Endothelial cell of umbilical vein (primary cell): ENCODE measurements around the gene GSN. TPM values are rescaled to one million over a fixed set of nuclear protein-coding genes. Genes with fewer than 3 reads are reported as not detected.

Experiments
- BruUV-seq: library from RNA; stranded (reverse); fragments of 400-500 nt; replicated peaks from 2 replicates; lab custom pipeline; 2021; lab: Mats Ljungman, UMichigan
- CTCF ChIA-PET: fragments of 300-600, 350-600 bp; sonication (Branson Sonifier 250); formaldehyde crosslinking; loops from one replicate; lab custom pipeline; 2021; ENCODE audit warnings: antibody characterized with exemption, inconsistent platforms; lab: Charles Lee
- POLR2A ChIA-PET: fragments of 300-600, 350-600 bp; sonication (Branson Sonifier 250); formaldehyde crosslinking; loops from one replicate; lab custom pipeline; 2021; ENCODE audit warnings: antibody characterized with exemption, inconsistent platforms; lab: Charles Lee
- DNase-seq: peaks from one replicate; pipeline ENCODE4 v3.0.0-alpha.2; 2011; ENCODE audit warnings: low read depth, low spot score
- FAIRE-seq: peaks from 2 replicates; lab custom pipeline; 2011; peaks lifted over from hg19 to GRCh38; lab: Jason Lieb, UNC
- H2AFZ ChIP-seq: 2 replicates; pipeline ENCODE4 v1.6.0; 2012; ENCODE audit warnings: low read depth, low read length, control low read depth, inconsistent platforms
- H3K27ac ChIP-seq: 2 replicates; pipeline ENCODE4 v1.5.1; 2011; ENCODE audit warnings: low read depth, mild to moderate bottlenecking, control low read depth, low read length, moderate library complexity; ENCODE audit not compliant: insufficient read depth
- H3K27me3 ChIP-seq, 2 experiments: 2 replicates each; pipeline versions ENCODE4 v1.6.0 to v1.6.1; 2011; ENCODE audit warnings: low read length in 2 of 2, mixed read lengths in 1 of 2; ENCODE audit not compliant: control insufficient read depth in 2 of 2, insufficient read depth in 2 of 2
- H3K36me3 ChIP-seq, 2 experiments: 2 replicates in 1 of 2; 3 replicates in 1 of 2; pipeline ENCODE4 v1.5.1; 2011; ENCODE audit warnings: low read length in 2 of 2, mild to moderate bottlenecking in 1 of 2, moderate library complexity in 1 of 2; ENCODE audit not compliant: control insufficient read depth in 2 of 2, insufficient read depth in 2 of 2; ENCODE audit errors: extremely low read depth in 1 of 2
- H3K4me1 ChIP-seq: 3 replicates; pipeline ENCODE4 v1.5.1; 2011; ENCODE audit warnings: mild to moderate bottlenecking, low read length; ENCODE audit not compliant: control insufficient read depth, insufficient read depth; ENCODE audit errors: extremely low read depth
- H3K4me2 ChIP-seq: 2 replicates; pipeline ENCODE4 v1.6.1; 2011; ENCODE audit warnings: low read length, control low read depth, mixed read lengths; ENCODE audit not compliant: insufficient read depth
- H3K4me3 ChIP-seq, 3 experiments: fragments of 200-600 bp in 1 of 3; sonication (generic), shearing (Covaris generic) in 1 of 3; replicated peaks in 1 of 3; 2 replicates each; pipeline ENCODE4 v1.5.1; 2011 to 2016; ENCODE audit warnings: control low read depth in 3 of 3, low read length in 3 of 3, mild to moderate bottlenecking in 2 of 3, inconsistent platforms in 1 of 3, low read depth in 1 of 3, moderate library complexity in 1 of 3; ENCODE audit not compliant: insufficient read depth in 1 of 3
- H3K79me2 ChIP-seq: 2 replicates; pipeline ENCODE4 v1.6.0; 2012; ENCODE audit warnings: low read length, inconsistent platforms; ENCODE audit not compliant: control insufficient read depth, insufficient read depth
- H3K9ac ChIP-seq: replicated peaks from 2 replicates; pipeline ENCODE3; 2011; ENCODE audit warnings: low read length, control low read depth; ENCODE audit not compliant: insufficient read depth; ENCODE audit errors: extremely low read depth
- H3K9me1 ChIP-seq: replicated peaks from 3 replicates; pipeline ENCODE4 v1.6.0; 2011; ENCODE audit warnings: mild to moderate bottlenecking, low read length; ENCODE audit not compliant: control insufficient read depth, insufficient read depth; ENCODE audit errors: extremely low read depth
- H3K9me3 ChIP-seq: replicated peaks from 2 replicates; pipeline ENCODE4 v1.5.1; 2012; ENCODE audit warnings: low read length, inconsistent platforms; ENCODE audit not compliant: control insufficient read depth, insufficient read depth
- H4K20me1 ChIP-seq: replicated peaks from 2 replicates; pipeline ENCODE3; 2011; ENCODE audit warnings: mild to moderate bottlenecking, low read length; ENCODE audit not compliant: control insufficient read depth, insufficient read depth; ENCODE audit errors: extremely low read depth
- EZH2 ChIP-seq: IDR thresholded peaks from 2 replicates; pipeline ENCODE4 v1.6.1; 2012; ENCODE audit warnings: borderline replicate concordance, low read depth, mild to moderate bottlenecking, moderate library complexity, low read length, inconsistent platforms; ENCODE audit not compliant: severe bottlenecking
- FOS ChIP-seq: IDR thresholded peaks from 2 replicates; pipeline ENCODE4 v1.6.1; 2011; ENCODE audit warnings: mild to moderate bottlenecking, low read length, moderate library complexity, borderline replicate concordance; ENCODE audit not compliant: insufficient read depth
- GATA2 ChIP-seq: IDR thresholded peaks from 2 replicates; pipeline ENCODE4 v1.7.0; 2011; ENCODE audit warnings: low read depth, mild to moderate bottlenecking, moderate library complexity, mixed read lengths, low read length; ENCODE audit not compliant: insufficient read length, insufficient read depth
- JUN ChIP-seq: IDR thresholded peaks from 2 replicates; pipeline ENCODE4 v1.6.1; 2011; ENCODE audit warnings: borderline replicate concordance, low read depth; ENCODE audit not compliant: insufficient read length, insufficient read depth
- MYC ChIP-seq: IDR thresholded peaks from one replicate; pipeline ENCODE4 v1.6.1; 2011; ENCODE audit warnings: mild to moderate bottlenecking, low read depth, low read length
- POLR2A ChIP-seq: IDR thresholded peaks from 2 replicates; pipeline ENCODE4 v1.6.1; 2012; ENCODE audit warnings: low read depth, mild to moderate bottlenecking, control low read depth, low read length
- POLR2AphosphoS5 ChIP-seq: IDR thresholded peaks from 2 replicates; pipeline ENCODE4 v1.6.1; 2012; ENCODE audit warnings: low read depth, mild to moderate bottlenecking, control low read depth, low read length, moderate library complexity; ENCODE audit not compliant: insufficient read depth
- dilution Hi-C: fragments of 300-500 bp; cut with MboI; formaldehyde crosslinking; loops from one replicate; pipeline ENCODE4 v1.15.0; 2019; ENCODE audit warnings: low sequenced_read_pairs; ENCODE audit not compliant: extremely low pct_ligation_motif_present
- intact Hi-C: fragments of 100-400 bp; cut with micrococcal nuclease; formaldehyde crosslinking; loops from one replicate; pipeline ENCODE4 v1.10.0; 2022
- polyA plus RNA-seq, 4 experiments: library from polyadenylated mRNA; depleted of rRNA in 3 of 4; stranded (reverse) in 3 of 4; unstranded in 1 of 4; fragments of >200 nt; gene quantifications; 2 replicates each; pipeline versions ENCODE4 v1.2.1 to v1.2.3, GENCODE V29; 2011 to 2012; ENCODE audit warnings: missing spikeins in 1 of 4
- total RNA-seq: library from RNA; stranded (reverse); gene quantifications from 2 replicates; pipeline ENCODE4 v1.2.3, GENCODE V29; 2021
- TF ChIP-seq, protein P1 (sequence below), 2 donors: IDR thresholded peaks; 1 replicate in 1 of 2; 2 replicates in 1 of 2; pipeline ENCODE4 v1.5.1; 2011; ENCODE audit warnings: low read length in 2 of 2, mild to moderate bottlenecking in 2 of 2, moderate library complexity in 2 of 2, control low read depth in 1 of 2, inconsistent platforms in 1 of 2, low read depth in 1 of 2; ENCODE audit not compliant: insufficient read depth in 1 of 2; ENCODE audit errors: extremely low read depth in 1 of 2
- TF ChIP-seq, protein P2 (sequence below): IDR thresholded peaks from 2 replicates; pipeline ENCODE4 v1.6.1; 2011; ENCODE audit not compliant: insufficient read depth, insufficient read length

The GSN gene
- total and polyA plus RNA-seq, 2 donors (not counting 3 experiments of a cell fraction or from before 2014, with no cell fraction given): 130 to 232 TPM

DNA sequence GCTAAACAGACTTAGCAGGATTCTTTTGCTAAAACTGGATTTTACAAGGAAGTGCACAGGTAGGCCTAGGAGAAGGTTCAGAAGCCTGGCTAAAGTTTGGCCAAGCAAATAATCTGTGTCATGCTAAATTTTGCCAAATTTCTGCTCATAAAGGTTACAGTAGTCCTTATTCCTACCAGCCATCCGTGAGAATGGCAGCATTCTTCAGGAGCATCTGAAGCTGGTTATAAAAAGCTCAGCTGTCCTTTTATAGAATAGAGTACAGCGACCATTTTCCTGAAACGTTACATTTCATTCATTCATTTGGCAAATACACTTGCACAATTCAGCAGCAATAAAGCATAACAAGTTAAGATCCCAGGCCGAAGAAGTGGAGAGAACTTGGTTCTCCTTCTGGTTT lies 6.9 kb downstream of the GSN start:
- Histone ChIP-seq H3K9me1 (no peaks in the 10 kb centered on the region), H3K4me3 (no peak overlapping the region), H3K79me2 (no peaks in the 10 kb centered on the region), H3K9me3 (no peaks in the 10 kb centered on the region), H3K4me1 (peaks cover 22% of the 10 kb centered on the region), H3K27me3 (no peaks in the 10 kb centered on the region), H4K20me1 (no peaks in the 10 kb centered on the region), H2AFZ (no peak overlapping the region), H3K27ac (no peak overlapping the region), H3K4me2 (no peak overlapping the region), H3K9ac (no peak overlapping the region), H3K36me3 (no peaks in the 10 kb centered on the region)
- no peak for FAIRE-seq
- dilution Hi-C loops: no loop called here
- CTCF ChIA-PET: interaction anchor here (1.0 to 1.5 kb wide), 4 partner anchors 45 to 101 kb away, joined by 3 to 5 read pairs (median 4); no protein-coding TSS in a partner anchor
- TF ChIP-seq POLR2AphosphoS5 (no peak), GATA2 (no peak), EZH2 (no peak), JUN (no peak), FOS (no peak), MYC (no peak), POLR2A (no peak)
- TF ChIP-seq, protein P1, sequence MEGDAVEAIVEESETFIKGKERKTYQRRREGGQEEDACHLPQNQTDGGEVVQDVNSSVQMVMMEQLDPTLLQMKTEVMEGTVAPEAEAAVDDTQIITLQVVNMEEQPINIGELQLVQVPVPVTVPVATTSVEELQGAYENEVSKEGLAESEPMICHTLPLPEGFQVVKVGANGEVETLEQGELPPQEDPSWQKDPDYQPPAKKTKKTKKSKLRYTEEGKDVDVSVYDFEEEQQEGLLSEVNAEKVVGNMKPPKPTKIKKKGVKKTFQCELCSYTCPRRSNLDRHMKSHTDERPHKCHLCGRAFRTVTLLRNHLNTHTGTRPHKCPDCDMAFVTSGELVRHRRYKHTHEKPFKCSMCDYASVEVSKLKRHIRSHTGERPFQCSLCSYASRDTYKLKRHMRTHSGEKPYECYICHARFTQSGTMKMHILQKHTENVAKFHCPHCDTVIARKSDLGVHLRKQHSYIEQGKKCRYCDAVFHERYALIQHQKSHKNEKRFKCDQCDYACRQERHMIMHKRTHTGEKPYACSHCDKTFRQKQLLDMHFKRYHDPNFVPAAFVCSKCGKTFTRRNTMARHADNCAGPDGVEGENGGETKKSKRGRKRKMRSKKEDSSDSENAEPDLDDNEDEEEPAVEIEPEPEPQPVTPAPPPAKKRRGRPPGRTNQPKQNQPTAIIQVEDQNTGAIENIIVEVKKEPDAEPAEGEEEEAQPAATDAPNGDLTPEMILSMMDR (IDR thresholded peaks at IDR 0.05; ENCODE audit: extremely low read depth in 1 of 2, insufficient read depth in 1 of 2, low read depth in 1 of 2, low read length in 2 of 2): no peak
- TF ChIP-seq, protein P2, sequence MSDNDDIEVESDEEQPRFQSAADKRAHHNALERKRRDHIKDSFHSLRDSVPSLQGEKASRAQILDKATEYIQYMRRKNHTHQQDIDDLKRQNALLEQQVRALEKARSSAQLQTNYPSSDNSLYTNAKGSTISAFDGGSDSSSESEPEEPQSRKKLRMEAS: no peak
- intact Hi-C loops: no loop called here
- BruUV-seq: no TSS peak
- POLR2A ChIA-PET: no interaction called here
- no peak for DNase-seq
